ENCODE measurements around the gene ADAP2.

- TF ChIP-seq CTCF (IDR thresholded peaks at IDR 0.05) (no peak), POLR2A (IDR thresholded peaks at IDR 0.05) (no peak), POLR2AphosphoS5 (IDR thresholded peaks at IDR 0.05) (no peak)
Observed at GRCh38 chr17:30897311-30897710, 24.4 kb upstream of the ADAP2 start.
